Measurements from ENCODE around the gene ZNF710. TPM values are rescaled to one million over a fixed set of nuclear protein-coding genes. Genes with fewer than 3 reads are reported as not detected.

Gene ZNF710
- total RNA-seq, 1 experiment from 2014 or later: 10.0 TPM

GRCh38 chr15:90115783-90116182 lies 114.7 kb downstream of the ZNF710 start:
- no peak overlapping the region for H3K9ac ChIP-seq (ENCODE audit: low read length)
- ATAC-seq: no peak
- H4K20me1 ChIP-seq (ENCODE audit: insufficient read depth): no peaks in the 10 kb centered on the region
- H2AFZ ChIP-seq (ENCODE audit: low read depth, low read length, poor library complexity, severe bottlenecking): no peak overlapping the region
- H3K27me3 ChIP-seq (ENCODE audit: insufficient read depth, low read length): no peaks in the 10 kb centered on the region
- POLR2A ChIA-PET: no interaction called here
- TF ChIP-seq TCF7L2 (IDR thresholded peaks at IDR 0.05; ENCODE audit: borderline replicate concordance, extremely low read depth, insufficient read depth, insufficient read length): no peak
- TF ChIP-seq, protein P1, sequence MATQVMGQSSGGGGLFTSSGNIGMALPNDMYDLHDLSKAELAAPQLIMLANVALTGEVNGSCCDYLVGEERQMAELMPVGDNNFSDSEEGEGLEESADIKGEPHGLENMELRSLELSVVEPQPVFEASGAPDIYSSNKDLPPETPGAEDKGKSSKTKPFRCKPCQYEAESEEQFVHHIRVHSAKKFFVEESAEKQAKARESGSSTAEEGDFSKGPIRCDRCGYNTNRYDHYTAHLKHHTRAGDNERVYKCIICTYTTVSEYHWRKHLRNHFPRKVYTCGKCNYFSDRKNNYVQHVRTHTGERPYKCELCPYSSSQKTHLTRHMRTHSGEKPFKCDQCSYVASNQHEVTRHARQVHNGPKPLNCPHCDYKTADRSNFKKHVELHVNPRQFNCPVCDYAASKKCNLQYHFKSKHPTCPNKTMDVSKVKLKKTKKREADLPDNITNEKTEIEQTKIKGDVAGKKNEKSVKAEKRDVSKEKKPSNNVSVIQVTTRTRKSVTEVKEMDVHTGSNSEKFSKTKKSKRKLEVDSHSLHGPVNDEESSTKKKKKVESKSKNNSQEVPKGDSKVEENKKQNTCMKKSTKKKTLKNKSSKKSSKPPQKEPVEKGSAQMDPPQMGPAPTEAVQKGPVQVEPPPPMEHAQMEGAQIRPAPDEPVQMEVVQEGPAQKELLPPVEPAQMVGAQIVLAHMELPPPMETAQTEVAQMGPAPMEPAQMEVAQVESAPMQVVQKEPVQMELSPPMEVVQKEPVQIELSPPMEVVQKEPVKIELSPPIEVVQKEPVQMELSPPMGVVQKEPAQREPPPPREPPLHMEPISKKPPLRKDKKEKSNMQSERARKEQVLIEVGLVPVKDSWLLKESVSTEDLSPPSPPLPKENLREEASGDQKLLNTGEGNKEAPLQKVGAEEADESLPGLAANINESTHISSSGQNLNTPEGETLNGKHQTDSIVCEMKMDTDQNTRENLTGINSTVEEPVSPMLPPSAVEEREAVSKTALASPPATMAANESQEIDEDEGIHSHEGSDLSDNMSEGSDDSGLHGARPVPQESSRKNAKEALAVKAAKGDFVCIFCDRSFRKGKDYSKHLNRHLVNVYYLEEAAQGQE (IDR thresholded peaks at IDR 0.05; ENCODE audit: low read depth): no peak
- no peak for TF ChIP-seq POLR2A (IDR thresholded peaks at IDR 0.05; ENCODE audit: borderline replicate concordance, extremely low read depth, insufficient read depth, insufficient read length)
- TF ChIP-seq ELF1 (IDR thresholded peaks at IDR 0.05; ENCODE audit: borderline replicate concordance, low read depth): no peak
- no peak for TF ChIP-seq RAD21 (IDR thresholded peaks at IDR 0.05; ENCODE audit: low read depth)
- no peak for TF ChIP-seq SRF (IDR thresholded peaks at IDR 0.05; ENCODE audit: low read depth)
- no peak for TF ChIP-seq EZH2phosphoT487 (IDR thresholded peaks at IDR 0.05; ENCODE audit: borderline replicate concordance)
- TF ChIP-seq ZBTB33 (IDR thresholded peaks at IDR 0.05; ENCODE audit: extremely low read depth, insufficient replicate concordance, low read length): no peak
- TF ChIP-seq SP1 (IDR thresholded peaks at IDR 0.05; ENCODE audit: low read depth): no peak
- no peak for TF ChIP-seq MAX (IDR thresholded peaks at IDR 0.05)
- no peak for TF ChIP-seq JUND (IDR thresholded peaks at IDR 0.05)
- TF ChIP-seq YY1 (IDR thresholded peaks at IDR 0.05; ENCODE audit: extremely low read depth, insufficient replicate concordance, low read depth, low read length): no peak
- TF ChIP-seq ZFX (IDR thresholded peaks at IDR 0.05): no peak
- no peak for TF ChIP-seq CEBPB (IDR thresholded peaks at IDR 0.05; ENCODE audit: low read depth)
- CTCF ChIA-PET: no interaction called here
- no peak overlapping the region for H3K4me2 ChIP-seq (ENCODE audit: low read length)
- intact Hi-C loops (cut with micrococcal nuclease): no loop called here
- H3K9me3 ChIP-seq (ENCODE audit: control insufficient read depth in 1 of 2, insufficient read depth in 1 of 2, low read depth in 1 of 2, low read length in 2 of 2): peaks cover 4 to 10% of the 10 kb centered on the region in 2 experiments; a peak in 2 of 4 replicates
- no peak for DNase-seq (ENCODE audit: low read depth, low spot score)
- no peak overlapping the region for H3K4me3 ChIP-seq (replicated peaks in 1 of 2; ENCODE audit: low read depth in 1 of 2, low read length in 2 of 2)
- no peaks in the 10 kb centered on the region for H3K9me2 ChIP-seq (ENCODE audit: insufficient read depth)
- no peaks in the 10 kb centered on the region for H3K36me3 ChIP-seq (ENCODE audit: control insufficient read depth in 1 of 2, insufficient read depth in 2 of 2, low read length in 2 of 2)
- RAD21 ChIA-PET (ENCODE audit: low non-redundant PET in 1 of 2, low total read pairs in 2 of 2, uncharacterized antibody in 2 of 2, unreplicated experiment in 2 of 2): no interaction called here
- H3K79me2 ChIP-seq (ENCODE audit: insufficient read depth, low read length): no peaks in the 10 kb centered on the region
- no peak overlapping the region for H3K27ac ChIP-seq (ENCODE audit: low read depth, low read length)
- no TSS peak for BruUV-seq (replicated peaks)
- no peaks in the 10 kb centered on the region for H3K4me1 ChIP-seq (ENCODE audit: control insufficient read depth in 1 of 2, insufficient read depth in 2 of 2, low read length in 2 of 2)
